Measurements from ENCODE around the gene MYCL. TPM values are rescaled to one million over a fixed set of nuclear protein-coding genes. Genes with fewer than 3 reads are reported as not detected.

Gene MYCL
- total and polyA plus RNA-seq, 2 of the 13 experiments (the other 11 are each of a cell fraction or from before 2014, with no cell fraction given): 0.31 to 1.7 TPM

- TF ChIP-seq HMGXB3 (CRISPR knock-in tag; IDR thresholded peaks at IDR 0.05; ENCODE audit: borderline replicate concordance) (no peak), SETDB1 (CRISPR knock-in tag; IDR thresholded peaks at IDR 0.05; ENCODE audit: borderline replicate concordance) (no peak), ZNF33A (CRISPR knock-in tag; IDR thresholded peaks at IDR 0.05; ENCODE audit: borderline replicate concordance) (no peak), NFYB (CRISPR knock-in tag; IDR thresholded peaks at IDR 0.05) (no peak), ZNF12 (CRISPR knock-in tag; IDR thresholded peaks at IDR 0.05) (no peak), GPBP1L1 (CRISPR knock-in tag; IDR thresholded peaks at IDR 0.05) (no peak), ZNF3 (CRISPR knock-in tag; IDR thresholded peaks at IDR 0.05) (no peak), SKIL (CRISPR knock-in tag; IDR thresholded peaks at IDR 0.05; ENCODE audit: borderline replicate concordance) (no peak; the same call in 1 of the 2 replicates), ZNF614 (CRISPR knock-in tag; IDR thresholded peaks at IDR 0.05; ENCODE audit: borderline replicate concordance) (0 out of 2 replicates have a peak, but pooled peaks have one; percentile 26), RAD21 (CRISPR knock-in tag; IDR thresholded peaks at IDR 0.05) (peak; percentile 72), ZNF230 (CRISPR knock-in tag; IDR thresholded peaks at IDR 0.05) (no peak), KAT8 (CRISPR knock-in tag; IDR thresholded peaks at IDR 0.05) (peak; percentile 68; the same call in 1 of the 2 replicates), ZNF672 (CRISPR knock-in tag; IDR thresholded peaks at IDR 0.05) (no peak), HMGA1 (CRISPR knock-in tag; conservative IDR thresholded peaks at IDR 0.05) (no peak), CCDC6 (CRISPR knock-in tag; IDR thresholded peaks at IDR 0.05) (0 out of 2 replicates have a peak, but pooled peaks have one; percentile 44), ZNF296 (CRISPR knock-in tag; conservative IDR thresholded peaks at IDR 0.05) (no peak), RBFOX2 (IDR thresholded peaks at IDR 0.05; ENCODE audit: low read depth, low read length) (0 out of 2 replicates have a peak, but pooled peaks have one; percentile 20), RNF2 (conservative IDR thresholded peaks at IDR 0.05; ENCODE audit: low read depth) (no peak), TCF12 (IDR thresholded peaks at IDR 0.05) (no peak), TCF12 (CRISPR knock-in tag; IDR thresholded peaks at IDR 0.05) (no peak)
Observed at GRCh38 chr1:39901714-39902459, at the start of gene MYCL (continued).
